PC-3 (cell line): ENCODE data around the gene SMC1A. TPM values are rescaled to one million over a fixed set of nuclear protein-coding genes. Genes with fewer than 3 reads are reported as not detected.

Source experiments
- ATAC-seq: fragments of 200-7000 bp; cut with Tn5 transposase; 2 replicates; pipeline ENCODE4 v1.9.1; 2020; ENCODE audit warnings: mild to moderate bottlenecking, moderate library complexity
- BruUV-seq: library from RNA; stranded (reverse); fragments of 400-500 nt; replicated peaks from 2 replicates; lab custom pipeline; 2021; lab: Mats Ljungman, UMichigan
- CTCF ChIA-PET: fragments of 300-600 bp; sonication (Branson Sonifier 250); formaldehyde crosslinking; loops from one replicate; lab custom pipeline; 2022; ENCODE audit warnings: antibody characterized with exemption; lab: Charles Lee
- POLR2A ChIA-PET: fragments of 300-600 bp; sonication (Branson Sonifier 250); formaldehyde crosslinking; loops from one replicate; lab custom pipeline; 2022; ENCODE audit warnings: antibody characterized with exemption; ENCODE audit not compliant: unreplicated experiment; lab: Charles Lee
- DNase-seq: peaks from one replicate; pipeline ENCODE4 v3.0.0-alpha.2; 2015
- H2AFZ ChIP-seq: fragments of 300-600 bp; sonication (generic); 2 replicates; pipeline ENCODE4 v1.6.0; 2016; ENCODE audit warnings: antibody characterized with exemption, low read length
- H3F3A ChIP-seq: fragments of 300-600 bp; sonication (generic); one replicate; pipeline ENCODE4 v1.6.0; 2017; ENCODE audit warnings: antibody characterized with exemption, low read length, control low read depth, mild to moderate bottlenecking; ENCODE audit not compliant: unreplicated experiment
- H3K27ac ChIP-seq: fragments of 300-600 bp; sonication (generic); 2 replicates; pipeline ENCODE4 v1.5.1; 2016; ENCODE audit warnings: mild to moderate bottlenecking, low read length
- H3K27me3 ChIP-seq: fragments of 300-600 bp; sonication (generic); 2 replicates; pipeline ENCODE4 v1.6.1; 2016; ENCODE audit warnings: low read length, mixed read lengths
- H3K36me3 ChIP-seq: fragments of 300-600 bp; sonication (generic); 2 replicates; pipeline ENCODE4 v1.6.1; 2016; ENCODE audit warnings: low read depth, mixed run types, low read length, mixed read lengths
- H3K4me1 ChIP-seq: fragments of 300-600 bp; sonication (generic); 2 replicates; pipeline ENCODE4 v1.5.1; 2016; ENCODE audit warnings: low read length; ENCODE audit not compliant: insufficient read depth
- H3K4me2 ChIP-seq: fragments of 300-600 bp; sonication (generic); 2 replicates; pipeline ENCODE4 v1.6.0; 2016; ENCODE audit warnings: low read length
- H3K4me3 ChIP-seq: fragments of 300-600 bp; sonication (generic); 2 replicates; pipeline ENCODE4 v1.5.1; 2016; ENCODE audit warnings: mild to moderate bottlenecking, low read length, mixed read lengths
- H3K79me2 ChIP-seq: fragments of 300-600 bp; sonication (generic); 2 replicates; pipeline ENCODE4 v1.6.1; 2017; ENCODE audit warnings: low read length, mixed read lengths
- H3K9ac ChIP-seq: fragments of 300-600 bp; sonication (generic); 2 replicates; pipeline ENCODE4 v1.6.0; 2016; ENCODE audit warnings: mild to moderate bottlenecking, low read length
- H3K9me2 ChIP-seq: fragments of 300-600 bp; sonication (generic); replicated peaks from 2 replicates; pipeline ENCODE4 v1.6.1; 2016; ENCODE audit warnings: mixed run types, low read length, mixed read lengths
- H3K9me3 ChIP-seq: fragments of 300-600 bp; sonication (generic); 2 replicates; pipeline ENCODE4 v1.6.1; 2016; ENCODE audit warnings: low read length, mixed read lengths
- H4K20me1 ChIP-seq: fragments of 300-600 bp; sonication (generic); 2 replicates; pipeline ENCODE4 v1.6.1; 2016; ENCODE audit warnings: low read length, mixed read lengths
- CTCF ChIP-seq: fragments of 300-600 bp; sonication (generic); conservative IDR thresholded peaks from 2 replicates; pipeline ENCODE4 v1.5.1; 2017; ENCODE audit warnings: antibody characterized with exemption, low read depth, mild to moderate bottlenecking, low read length
- EZH2 ChIP-seq: fragments of 300-600 bp; sonication (generic); IDR thresholded peaks from one replicate; pipeline ENCODE4 v1.6.1; 2017; ENCODE audit warnings: antibody characterized with exemption, mild to moderate bottlenecking, low read length; ENCODE audit not compliant: unreplicated experiment
- EZH2phosphoT487 ChIP-seq: fragments of 300-600 bp; sonication (generic); IDR thresholded peaks from 2 replicates; pipeline ENCODE4 v1.6.1; 2018; ENCODE audit warnings: mild to moderate bottlenecking, antibody characterized with exemption, low read length, borderline replicate concordance
- intact Hi-C: fragments of 100-400 bp; cut with micrococcal nuclease; formaldehyde crosslinking; loops from 2 replicates; pipeline ENCODE4 v1.9.0; 2023
- total RNA-seq: library from RNA; depleted of rRNA; stranded (reverse); fragments of >200 nt; gene quantifications from 2 replicates; pipeline ENCODE4 v1.2.3, GENCODE V29; 2014

SMC1A gene
- total RNA-seq, 1 experiment from 2014 or later, result 47.6 TPM

GRCh38 chrX:53458082-53458481 is 35.6 kb upstream of the SMC1A start:
- peak; percentile 9 for DNase-seq
- no TSS peak for BruUV-seq

DNA sequence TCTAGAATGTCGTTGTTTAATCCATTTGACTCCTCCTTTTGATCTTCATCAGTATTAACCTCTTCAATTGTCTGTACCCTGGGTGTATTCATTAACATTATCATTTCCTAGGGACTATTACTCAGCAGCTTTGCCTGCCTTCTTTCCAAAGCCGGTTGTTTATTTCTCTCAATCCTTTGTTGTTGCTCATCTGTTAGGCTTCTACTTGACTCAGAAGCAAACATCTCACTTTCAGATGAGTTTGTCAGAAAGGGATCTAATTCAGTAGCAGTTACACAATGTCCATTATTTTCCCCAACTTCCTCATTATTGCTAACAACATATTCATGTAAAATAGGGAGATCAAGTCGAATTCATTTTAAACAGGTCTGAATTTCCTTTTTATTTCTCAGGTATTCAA is 33.8 kb upstream of the SMC1A start:
- Histone ChIP-seq H3K36me3 (no peaks in the 10 kb centered on the region), H3K27me3 (no peaks in the 10 kb centered on the region), H4K20me1 (no peaks in the 10 kb centered on the region), H3K4me3 (no peak overlapping the region), H3K4me1 (peaks cover 5% of the 10 kb centered on the region; the same call in 1 of the 2 replicates), H2AFZ (no peak overlapping the region; the same call in 1 of the 2 replicates), H3K27ac (no peak overlapping the region), H3K9me3 (no peaks in the 10 kb centered on the region), H3F3A (no peaks in the 10 kb centered on the region), H3K4me2 (0 out of 2 replicates have a peak overlapping the region, but pooled peaks have one; percentile 11), H3K9ac (no peak overlapping the region), H3K9me2 (no peaks in the 10 kb centered on the region), H3K79me2 (no peaks in the 10 kb centered on the region)
- TF ChIP-seq CTCF (no peak), EZH2 (no peak), EZH2phosphoT487 (no peak)
- CTCF ChIA-PET, result no interaction called here
- POLR2A ChIA-PET, result no interaction called here
- DNase-seq, result peak; percentile 54
- ATAC-seq, result peak; percentile 67
- BruUV-seq, result no TSS peak
- intact Hi-C loops, result no loop called here

More at GRCh38 chrX:53458082-53458481, 35.6 kb upstream of the SMC1A start:
- intact Hi-C loops, result loop anchor here (1.0 kb wide), 1 partner anchor 24 kb away; no protein-coding TSS in a partner anchor
- Histone ChIP-seq H3K27me3 (no peaks in the 10 kb centered on the region), H3K9me3 (no peaks in the 10 kb centered on the region), H3F3A (no peaks in the 10 kb centered on the region), H3K4me3 (no peak overlapping the region), H3K9ac (no peak overlapping the region), H3K79me2 (no peaks in the 10 kb centered on the region), H3K4me2 (no peak overlapping the region), H3K27ac (no peak overlapping the region), H4K20me1 (no peaks in the 10 kb centered on the region), H3K36me3 (no peaks in the 10 kb centered on the region), H3K4me1 (peaks cover 5% of the 10 kb centered on the region; the same call in 1 of the 2 replicates), H3K9me2 (no peaks in the 10 kb centered on the region), H2AFZ (no peak overlapping the region)
- ChIA-PET CTCF (interaction anchor here (0.6 to 1.2 kb wide), 2 partner anchors 12 to 24 kb away, joined by 3 to 16 read pairs; no protein-coding TSS in a partner anchor), POLR2A (interaction anchor here (0.7 kb wide), 1 partner anchor 30 kb away, joined by 4 read pairs; no protein-coding TSS in a partner anchor)
- ATAC-seq, result peak; percentile 43
- TF ChIP-seq EZH2phosphoT487 (no peak), EZH2 (no peak), CTCF (peak; percentile 50)

- Histone ChIP-seq H3K9me2 (no peaks in the 10 kb centered on the region), H3K27me3 (no peaks in the 10 kb centered on the region), H3K4me1 (peaks cover 5% of the 10 kb centered on the region; the same call in 1 of the 2 replicates), H3K36me3 (no peaks in the 10 kb centered on the region), H3K79me2 (no peaks in the 10 kb centered on the region), H3K4me3 (no peak overlapping the region), H3K27ac (no peak overlapping the region), H3K9ac (no peak overlapping the region), H3F3A (no peaks in the 10 kb centered on the region), H2AFZ (no peak overlapping the region), H4K20me1 (no peaks in the 10 kb centered on the region), H3K4me2 (no peak overlapping the region), H3K9me3 (no peaks in the 10 kb centered on the region)
- TF ChIP-seq EZH2phosphoT487, result no peak
- no peak for TF ChIP-seq EZH2
- TF ChIP-seq CTCF, result no peak
- ATAC-seq, result no peak
- CTCF ChIA-PET, result no interaction called here
- intact Hi-C loops, result no loop called here
- POLR2A ChIA-PET, result no interaction called here
- BruUV-seq, result no TSS peak
- DNase-seq, result no peak
Observed at GRCh38 chrX:53452812-53453211, 30.4 kb upstream of the SMC1A start.
